AG09309 (cell line): Measurements from ENCODE around the gene SLC7A11.

ENCODE experiments used
- DNase-seq: peaks from one replicate; pipeline ENCODE4 v3.0.0-alpha.2; 2010; ENCODE audit warnings: low read depth
- H3K4me3 ChIP-seq: 2 replicates; pipeline ENCODE4 v1.5.1; 2011; ENCODE audit warnings: mild to moderate bottlenecking, low read depth, low read length, moderate library complexity; ENCODE audit not compliant: control insufficient read depth
- TF ChIP-seq, protein P1 (sequence below): IDR thresholded peaks from 2 replicates; pipeline ENCODE4 v1.5.1; 2011; ENCODE audit warnings: mild to moderate bottlenecking, low read depth, low read length, inconsistent platforms; ENCODE audit not compliant: insufficient read depth, control insufficient read depth; ENCODE audit errors: missing control alignments

The SLC7A11 gene

DNA sequence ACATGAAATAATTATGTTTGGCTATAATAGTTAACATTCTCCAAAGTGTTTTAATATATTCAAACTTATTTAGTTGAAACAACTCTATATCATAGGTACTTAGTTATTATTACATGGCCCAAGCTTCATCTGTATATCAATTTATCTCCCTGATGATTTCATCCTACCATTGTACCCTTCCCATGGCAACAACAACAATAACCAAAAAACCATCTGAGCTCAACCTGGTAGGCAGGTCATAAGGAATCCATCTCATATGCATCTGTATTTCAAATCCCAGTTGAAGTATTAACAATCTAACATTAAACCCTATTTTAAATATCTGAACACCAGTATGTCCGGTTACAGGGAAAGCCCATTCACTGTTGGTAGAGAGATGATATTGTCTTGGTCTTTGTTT, 33.1 kb upstream of the SLC7A11 start:
- no peak for DNase-seq
- TF ChIP-seq, protein P1, sequence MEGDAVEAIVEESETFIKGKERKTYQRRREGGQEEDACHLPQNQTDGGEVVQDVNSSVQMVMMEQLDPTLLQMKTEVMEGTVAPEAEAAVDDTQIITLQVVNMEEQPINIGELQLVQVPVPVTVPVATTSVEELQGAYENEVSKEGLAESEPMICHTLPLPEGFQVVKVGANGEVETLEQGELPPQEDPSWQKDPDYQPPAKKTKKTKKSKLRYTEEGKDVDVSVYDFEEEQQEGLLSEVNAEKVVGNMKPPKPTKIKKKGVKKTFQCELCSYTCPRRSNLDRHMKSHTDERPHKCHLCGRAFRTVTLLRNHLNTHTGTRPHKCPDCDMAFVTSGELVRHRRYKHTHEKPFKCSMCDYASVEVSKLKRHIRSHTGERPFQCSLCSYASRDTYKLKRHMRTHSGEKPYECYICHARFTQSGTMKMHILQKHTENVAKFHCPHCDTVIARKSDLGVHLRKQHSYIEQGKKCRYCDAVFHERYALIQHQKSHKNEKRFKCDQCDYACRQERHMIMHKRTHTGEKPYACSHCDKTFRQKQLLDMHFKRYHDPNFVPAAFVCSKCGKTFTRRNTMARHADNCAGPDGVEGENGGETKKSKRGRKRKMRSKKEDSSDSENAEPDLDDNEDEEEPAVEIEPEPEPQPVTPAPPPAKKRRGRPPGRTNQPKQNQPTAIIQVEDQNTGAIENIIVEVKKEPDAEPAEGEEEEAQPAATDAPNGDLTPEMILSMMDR, result no peak
- H3K4me3 ChIP-seq, result no peak overlapping the region

DNA sequence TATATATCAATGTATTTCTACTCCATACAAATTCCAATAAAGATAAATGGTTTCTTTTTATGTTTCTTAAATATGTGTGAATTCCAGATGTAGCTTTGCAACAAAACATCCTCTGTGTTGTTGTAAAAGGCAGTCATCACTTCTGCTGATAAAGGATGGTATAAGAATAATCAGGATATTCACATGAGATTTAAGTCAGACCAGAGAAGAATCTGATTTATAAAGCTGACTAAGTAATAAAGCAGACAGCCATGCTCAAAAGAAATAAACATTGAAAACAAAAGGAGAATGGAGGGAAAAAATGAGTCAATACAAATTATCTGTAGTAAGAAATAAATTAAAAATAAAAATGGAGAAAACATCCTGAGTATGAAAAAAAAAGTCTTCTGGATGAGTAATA, 27.0 kb upstream of the SLC7A11 start:
- TF ChIP-seq, protein P1, result no peak
- H3K4me3 ChIP-seq, result no peak overlapping the region

DNA sequence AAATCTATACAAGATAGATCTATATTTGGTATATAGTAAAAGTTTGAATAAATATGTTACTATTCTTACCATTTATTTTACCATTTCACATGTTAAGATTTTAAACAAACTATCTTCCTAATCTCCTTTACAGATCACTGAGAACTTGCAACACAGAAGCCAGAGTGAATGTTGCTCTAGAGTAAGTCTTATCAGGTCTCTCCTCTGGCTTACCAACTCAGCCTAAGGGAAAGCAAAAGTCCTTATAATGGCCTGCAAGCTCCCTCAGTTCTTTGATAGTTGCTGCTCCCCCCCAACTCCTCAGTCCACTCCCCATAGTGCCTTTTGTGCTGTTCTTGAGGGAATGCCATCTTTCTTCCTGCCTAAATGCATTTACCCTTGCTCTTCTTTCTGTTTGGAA, 25.7 kb upstream of the SLC7A11 start:
- TF ChIP-seq, protein P1, result no peak
- H3K4me3 ChIP-seq, result no peak overlapping the region
- no peak for DNase-seq

More for the DNA sequence above, 27.0 kb upstream of the SLC7A11 start:
- DNase-seq, result no peak

GRCh38 chr4:138266948-138267347, 24.8 kb upstream of the SLC7A11 start:
- TF ChIP-seq, protein P1, result no peak
- DNase-seq, result no peak

DNA sequence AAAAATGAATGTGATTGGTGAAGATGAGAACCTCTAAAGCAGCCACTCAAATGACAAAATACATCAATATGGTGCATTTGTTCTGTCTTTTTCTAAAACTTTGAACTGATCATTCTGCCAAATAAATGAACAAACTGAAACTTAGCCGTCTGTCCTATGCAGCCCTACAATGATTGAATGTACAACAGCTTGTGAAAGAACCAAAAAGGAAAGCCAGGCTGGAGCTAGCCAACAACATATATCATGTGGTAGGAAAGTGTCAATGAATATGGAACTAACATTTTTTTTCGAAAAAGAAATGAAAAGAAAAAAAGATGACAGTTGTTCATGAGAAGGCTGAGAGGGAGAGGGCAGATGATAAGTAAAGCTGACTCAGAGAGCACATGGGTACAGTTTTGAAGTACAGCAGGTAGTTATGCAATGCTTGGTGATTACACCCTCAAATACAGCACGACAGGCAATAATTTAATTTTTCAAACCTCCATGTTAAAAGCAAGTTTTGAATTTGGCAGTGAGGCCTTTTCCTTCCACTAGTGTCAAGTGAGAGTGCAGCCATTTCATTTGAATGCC, 21.2 kb upstream of the SLC7A11 start:
- TF ChIP-seq, protein P1, result no peak
- no peak overlapping the region for H3K4me3 ChIP-seq
- DNase-seq, result no peak

More at GRCh38 chr4:138266948-138267347, 24.8 kb upstream of the SLC7A11 start:
- H3K4me3 ChIP-seq, result no peak overlapping the region

DNA sequence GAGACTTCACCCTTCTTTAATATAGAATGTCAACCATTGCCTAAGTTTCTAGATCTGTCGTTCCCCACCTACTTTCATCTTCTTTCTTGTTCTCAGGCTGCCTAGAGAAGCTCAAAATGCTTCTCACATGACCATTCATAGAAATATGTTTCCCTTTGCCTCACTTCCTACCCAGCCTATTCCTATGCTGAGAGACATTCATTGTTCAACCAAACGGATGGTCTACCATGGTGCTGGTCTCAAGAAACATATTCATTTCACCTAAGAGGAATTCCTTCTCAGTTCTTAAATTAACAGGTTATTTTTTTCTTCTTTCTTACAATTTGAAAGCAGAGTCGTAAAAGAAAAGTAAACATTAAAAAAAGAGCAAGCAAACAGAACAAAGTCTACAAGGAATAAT, 20.3 kb upstream of the SLC7A11 start:
- no peak for DNase-seq
- H3K4me3 ChIP-seq, result no peak overlapping the region
- TF ChIP-seq, protein P1, result no peak
